SK-N-SH treated with all-trans-retinoic acid at 6 μM for 48 hours (cell line): ENCODE results near the gene CGA.

Experiments used
- ATAC-seq: fragments of 200-7000 bp; cut with Tn5 transposase; 3 replicates; pipeline ENCODE4 v1.9.1; 2020; ENCODE audit warnings: mild to moderate bottlenecking, moderate library complexity
- ARNTL ChIP-seq: fragments of 450-650 bp; formaldehyde crosslinking; IDR thresholded peaks from 2 replicates; pipeline ENCODE4 v1.5.0; 2020; ENCODE audit warnings: low read depth, mild to moderate bottlenecking, moderate library complexity, borderline replicate concordance
- BACH2 ChIP-seq: fragments of 250-450 bp; sonication (Bioruptor Pico); IDR thresholded peaks from 2 replicates; pipeline ENCODE4 v1.9.0; 2021; ENCODE audit warnings: mild to moderate bottlenecking, borderline replicate concordance
- CREB5 ChIP-seq: fragments of 250-450 bp; sonication (Bioruptor Pico); IDR thresholded peaks from 2 replicates; pipeline ENCODE4 v1.5.1; 2020; ENCODE audit warnings: low read depth, mild to moderate bottlenecking, moderate library complexity
- CSDC2 ChIP-seq: fragments of 250-450 bp; sonication (Bioruptor Pico); IDR thresholded peaks from 2 replicates; pipeline ENCODE4 v1.5.0; 2020; ENCODE audit warnings: mild to moderate bottlenecking, moderate library complexity
- CSRNP3 ChIP-seq: fragments of 250-450 bp; sonication (Bioruptor Pico); IDR thresholded peaks from 2 replicates; pipeline ENCODE4 v1.5.1; 2021; ENCODE audit warnings: mild to moderate bottlenecking, moderate library complexity
- ESRRG ChIP-seq: fragments of 250-450 bp; sonication (Bioruptor Pico); IDR thresholded peaks from 2 replicates; pipeline ENCODE4 v1.6.1; 2021; ENCODE audit warnings: mild to moderate bottlenecking
- GLIS3 ChIP-seq: fragments of 250-450 bp; sonication (Bioruptor Pico); IDR thresholded peaks from 2 replicates; pipeline ENCODE4 v1.5.0; 2020; ENCODE audit warnings: mild to moderate bottlenecking, moderate library complexity
- OSR1 ChIP-seq: fragments of 250-450 bp; sonication (Bioruptor Pico); IDR thresholded peaks from 2 replicates; pipeline ENCODE4 v1.8.0; 2022; ENCODE audit warnings: moderate library complexity, mild to moderate bottlenecking, inconsistent platforms
- PATZ1 ChIP-seq: fragments of 250-450 bp; sonication (Bioruptor Pico); IDR thresholded peaks from 2 replicates; pipeline ENCODE4 v1.8.0; 2020; ENCODE audit warnings: mild to moderate bottlenecking, moderate library complexity, borderline replicate concordance
- POU6F1 ChIP-seq: fragments of 250-450 bp; sonication (Bioruptor Pico); IDR thresholded peaks from 2 replicates; pipeline ENCODE4 v1.8.0; 2021; ENCODE audit warnings: low read depth, mild to moderate bottlenecking, moderate library complexity, borderline replicate concordance
- PPARA ChIP-seq: fragments of 250-450 bp; sonication (Bioruptor Pico); IDR thresholded peaks from 2 replicates; pipeline ENCODE4 v1.5.0; 2020; ENCODE audit warnings: mild to moderate bottlenecking, borderline replicate concordance
- RARB ChIP-seq: fragments of 250-450 bp; sonication (Bioruptor Pico); IDR thresholded peaks from 2 replicates; pipeline ENCODE4 v1.8.0; 2021; ENCODE audit warnings: mild to moderate bottlenecking, moderate library complexity
- SNAI2 ChIP-seq: fragments of 250-450 bp; sonication (Bioruptor Pico); IDR thresholded peaks from 2 replicates; pipeline ENCODE4 v1.5.0; 2020; ENCODE audit warnings: mild to moderate bottlenecking, moderate library complexity
- TCF4 ChIP-seq: fragments of 250-450 bp; sonication (Bioruptor Pico); IDR thresholded peaks from 2 replicates; pipeline ENCODE4 v1.8.0; 2021; ENCODE audit warnings: mild to moderate bottlenecking, moderate library complexity, borderline replicate concordance
- TSHZ2 ChIP-seq: fragments of 250-450 bp; sonication (Bioruptor Pico); IDR thresholded peaks from 2 replicates; pipeline ENCODE4 v1.5.0; 2020; ENCODE audit warnings: mild to moderate bottlenecking, moderate library complexity
- ZC3H10 ChIP-seq: fragments of 250-450 bp; sonication (Bioruptor Pico); IDR thresholded peaks from 2 replicates; pipeline ENCODE4 v1.5.1; 2021; ENCODE audit warnings: mild to moderate bottlenecking, moderate library complexity
- ZFP3 ChIP-seq: fragments of 250-450 bp; sonication (Bioruptor Pico); IDR thresholded peaks from 2 replicates; pipeline ENCODE4 v1.5.0; 2020; ENCODE audit warnings: mild to moderate bottlenecking, moderate library complexity
- ZFP30 ChIP-seq: fragments of 450-650 bp; formaldehyde crosslinking; IDR thresholded peaks from 2 replicates; pipeline ENCODE4 v1.5.0; 2022; ENCODE audit warnings: mild to moderate bottlenecking, moderate library complexity
- ZNF565 ChIP-seq: fragments of 450-650 bp; formaldehyde crosslinking; conservative IDR thresholded peaks from 2 replicates; pipeline ENCODE4 v1.5.0; 2020; ENCODE audit warnings: low read depth, mild to moderate bottlenecking, moderate library complexity
- ZNF70 ChIP-seq: fragments of 450-650 bp; formaldehyde crosslinking; IDR thresholded peaks from 2 replicates; pipeline ENCODE4 v1.5.0; 2020; ENCODE audit warnings: mild to moderate bottlenecking, moderate library complexity

The CGA gene

GRCh38 chr6:87054143-87054833 lies 40.6 kb downstream of the CGA start (continued):
- TF ChIP-seq TSHZ2 (CRISPR knock-in tag), result no peak
- TF ChIP-seq, all 23 proteins: peak for 0

- ATAC-seq, result no peak
- TF ChIP-seq PPARA (CRISPR knock-in tag), result no peak
- TF ChIP-seq SNAI2, result no peak
- TF ChIP-seq ESRRG (CRISPR knock-in tag), result no peak
- no peak for TF ChIP-seq ZFP3 (CRISPR knock-in tag)
- no peak for TF ChIP-seq ZNF70 (CRISPR knock-in tag)
- no peak for TF ChIP-seq ARNTL (CRISPR knock-in tag)
- no peak for TF ChIP-seq POU6F1
These were observed 41.6 kb downstream of the CGA start for GRCh38 chr6:87053312-87053711.

GRCh38 chr6:87049779-87050178 lies 45.1 kb downstream of the CGA start:
- no peak for ATAC-seq
- TF ChIP-seq PATZ1 (CRISPR knock-in tag) (no peak), ARNTL (CRISPR knock-in tag) (no peak), POU6F1 (no peak), ZNF565 (CRISPR knock-in tag) (no peak), CSDC2 (no peak), TCF4 (CRISPR knock-in tag) (no peak), ZC3H10 (CRISPR knock-in tag) (no peak), RARB (CRISPR knock-in tag) (no peak), GLIS3 (CRISPR knock-in tag) (no peak), ESRRG (CRISPR knock-in tag) (no peak), CSRNP3 (no peak), SNAI2 (no peak), CREB5 (CRISPR knock-in tag) (no peak), OSR1 (CRISPR knock-in tag) (no peak), BACH2 (CRISPR knock-in tag) (no peak), ZFP30 (CRISPR knock-in tag) (no peak)
